22Rv1 (cell line): ENCODE measurements around the gene FBL.

ENCODE experiments used
- ZFX ChIP-seq: fragments of 450-650 bp; IDR thresholded peaks from 2 replicates; pipeline ENCODE4 v1.6.1; 2017; ENCODE audit warnings: antibody characterized with exemption, borderline replicate concordance
- TF ChIP-seq, protein P1 (sequence below): fragments of 450-650 bp; IDR thresholded peaks from 2 replicates; pipeline ENCODE4 v1.5.1; 2017; ENCODE audit warnings: mild to moderate bottlenecking

DNA sequence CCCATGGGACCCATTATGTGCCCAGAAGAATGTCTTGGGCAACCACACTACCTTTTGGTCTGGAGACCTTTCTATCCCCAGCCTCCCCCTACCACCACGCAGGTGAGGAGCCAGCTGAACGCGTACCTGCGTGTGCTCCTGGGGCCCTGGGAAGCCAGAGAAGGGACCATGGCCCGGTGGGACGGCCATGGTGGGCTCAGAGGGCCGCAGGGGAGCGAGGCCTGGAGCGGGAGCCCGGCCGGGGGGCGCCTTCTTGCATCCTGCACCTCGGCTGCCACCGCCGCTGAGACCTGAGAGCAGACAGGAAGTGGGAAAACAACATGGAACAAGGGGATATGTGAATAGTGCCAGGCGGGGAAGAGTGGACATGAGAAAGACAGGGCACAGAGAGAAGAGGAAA lies 14.5 kb downstream of the FBL start:
- TF ChIP-seq, protein P1, sequence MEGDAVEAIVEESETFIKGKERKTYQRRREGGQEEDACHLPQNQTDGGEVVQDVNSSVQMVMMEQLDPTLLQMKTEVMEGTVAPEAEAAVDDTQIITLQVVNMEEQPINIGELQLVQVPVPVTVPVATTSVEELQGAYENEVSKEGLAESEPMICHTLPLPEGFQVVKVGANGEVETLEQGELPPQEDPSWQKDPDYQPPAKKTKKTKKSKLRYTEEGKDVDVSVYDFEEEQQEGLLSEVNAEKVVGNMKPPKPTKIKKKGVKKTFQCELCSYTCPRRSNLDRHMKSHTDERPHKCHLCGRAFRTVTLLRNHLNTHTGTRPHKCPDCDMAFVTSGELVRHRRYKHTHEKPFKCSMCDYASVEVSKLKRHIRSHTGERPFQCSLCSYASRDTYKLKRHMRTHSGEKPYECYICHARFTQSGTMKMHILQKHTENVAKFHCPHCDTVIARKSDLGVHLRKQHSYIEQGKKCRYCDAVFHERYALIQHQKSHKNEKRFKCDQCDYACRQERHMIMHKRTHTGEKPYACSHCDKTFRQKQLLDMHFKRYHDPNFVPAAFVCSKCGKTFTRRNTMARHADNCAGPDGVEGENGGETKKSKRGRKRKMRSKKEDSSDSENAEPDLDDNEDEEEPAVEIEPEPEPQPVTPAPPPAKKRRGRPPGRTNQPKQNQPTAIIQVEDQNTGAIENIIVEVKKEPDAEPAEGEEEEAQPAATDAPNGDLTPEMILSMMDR: no peak
- TF ChIP-seq ZFX: no peak
